OCI-LY1 (cell line): ENCODE measurements around the gene CDSN.
"Not testable (repeated sequence)": the region's sequence is repeated elsewhere in the genome, so short reads cannot be mapped to it uniquely, and the experiment has no call there.

Source experiments
- H2AFZ ChIP-seq: fragments of 200-600 bp; sonication (generic), shearing (Covaris generic); 2 replicates; pipeline ENCODE4 v1.6.0; 2014; ENCODE audit warnings: antibody characterized with exemption, mild to moderate bottlenecking, low read length
- H3F3A ChIP-seq: fragments of 200-600 bp; sonication (generic), shearing (Covaris generic); 2 replicates; pipeline ENCODE4 v1.6.0; 2014; ENCODE audit warnings: mild to moderate bottlenecking, antibody characterized with exemption, low read length, moderate library complexity; ENCODE audit not compliant: insufficient read depth
- H3K27ac ChIP-seq: fragments of 200-600 bp; sonication (generic); 2 replicates; pipeline ENCODE4 v1.5.1; 2014; ENCODE audit warnings: low read length, mixed run types, mild to moderate bottlenecking, low read depth; ENCODE audit not compliant: poor library complexity, severe bottlenecking
- H3K27me3 ChIP-seq: fragments of 200-600 bp; sonication (generic); 2 replicates; pipeline ENCODE4 v1.6.0; 2014; ENCODE audit warnings: antibody characterized with exemption, mild to moderate bottlenecking, low read length, moderate library complexity; ENCODE audit not compliant: insufficient read depth
- H3K36me3 ChIP-seq: fragments of 200-600 bp; sonication (generic); 2 replicates; pipeline ENCODE4 v1.6.1; 2014; ENCODE audit warnings: mild to moderate bottlenecking, antibody characterized with exemption, low read length, moderate library complexity, mixed read lengths; ENCODE audit not compliant: insufficient read depth
- H3K4me1 ChIP-seq: fragments of 200-600 bp; sonication (generic); 2 replicates; pipeline ENCODE4 v1.5.1; 2014; ENCODE audit warnings: mild to moderate bottlenecking, low read length, moderate library complexity; ENCODE audit not compliant: insufficient read depth, severe bottlenecking
- H3K4me2 ChIP-seq: fragments of 200-600 bp; sonication (generic), shearing (Covaris generic); 2 replicates; pipeline ENCODE4 v1.6.1; 2014; ENCODE audit warnings: low read length
- H3K4me3 ChIP-seq: fragments of 200-600 bp; sonication (generic); 2 replicates; pipeline ENCODE4 v1.5.1; 2014; ENCODE audit warnings: low read length, low read depth, mild to moderate bottlenecking, mixed read lengths; ENCODE audit not compliant: poor library complexity, severe bottlenecking
- H3K79me2 ChIP-seq: fragments of 200-600 bp; shearing (Covaris generic); 2 replicates; pipeline ENCODE4 v1.6.1; 2016; ENCODE audit warnings: mixed run types, low read length, mixed read lengths; ENCODE audit not compliant: insufficient read depth
- H3K9ac ChIP-seq: fragments of 200-600 bp; sonication (generic), shearing (Covaris generic); 2 replicates; pipeline ENCODE4 v1.6.1; 2014; ENCODE audit warnings: mild to moderate bottlenecking, low read length, mixed read lengths
- H3K9me2 ChIP-seq: fragments of 200-600 bp; sonication (generic), shearing (Covaris generic); 2 replicates; pipeline ENCODE4 v1.6.1; 2014; ENCODE audit warnings: low read depth, mild to moderate bottlenecking, low read length, mixed read lengths
- H3K9me3 ChIP-seq: fragments of 200-600 bp; shearing (Covaris generic); 2 replicates; pipeline ENCODE4 v1.6.1; 2014; ENCODE audit warnings: low read length, mixed read lengths
- H4K20me1 ChIP-seq: fragments of 200-600 bp; sonication (generic), shearing (Covaris generic); 2 replicates; pipeline ENCODE4 v1.6.0; 2016; ENCODE audit warnings: mild to moderate bottlenecking, low read length; ENCODE audit not compliant: insufficient read depth
- EZH2 ChIP-seq: fragments of 200-600 bp; sonication (generic), shearing (Covaris generic); IDR thresholded peaks from 2 replicates; pipeline ENCODE4 v1.8.0; 2017; ENCODE audit warnings: borderline replicate concordance, mixed run types, mild to moderate bottlenecking, antibody characterized with exemption, low read length, moderate library complexity, mixed read lengths
- TF ChIP-seq, protein P1 (sequence below): fragments of 200-600 bp; sonication (generic), shearing (Covaris generic); IDR thresholded peaks from 2 replicates; pipeline ENCODE4 v1.5.1; 2017; ENCODE audit warnings: mild to moderate bottlenecking, antibody characterized with exemption, low read length, moderate library complexity, mixed read lengths

CDSN gene

DNA sequence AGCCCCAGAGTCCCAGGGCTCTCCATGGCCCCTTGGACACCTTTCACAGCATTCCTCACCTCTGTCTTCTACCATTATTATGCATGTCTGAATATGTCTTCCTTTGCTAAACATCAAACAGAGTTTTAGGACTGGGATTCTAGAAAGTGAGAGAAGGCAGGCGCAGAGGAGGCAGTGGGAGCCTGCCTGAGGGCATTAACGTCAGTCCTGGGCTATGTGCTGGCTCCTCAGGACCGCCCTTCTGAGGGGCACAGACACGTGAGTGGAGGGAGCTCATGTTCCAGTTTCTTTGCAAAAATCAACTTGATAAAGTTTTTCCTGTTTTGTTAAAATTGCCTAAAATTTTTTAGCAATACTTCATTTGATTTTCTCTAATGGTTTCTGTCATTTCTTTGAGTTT lies 45.8 kb downstream of the CDSN start:
- Histone ChIP-seq H3K9me3 (no peaks in the 10 kb centered on the region), H3K4me1 (no peaks in the 10 kb centered on the region), H3K27me3 (no peaks in the 10 kb centered on the region), H3K27ac (no peak overlapping the region), H4K20me1 (no peaks in the 10 kb centered on the region), H3F3A (no peaks in the 10 kb centered on the region), H3K9ac (no peak overlapping the region), H3K36me3 (no peaks in the 10 kb centered on the region), H3K4me2 (no peak overlapping the region), H3K4me3 (no peak overlapping the region), H3K79me2 (no peaks in the 10 kb centered on the region), H2AFZ (no peak overlapping the region), H3K9me2 (no peaks in the 10 kb centered on the region)
- TF ChIP-seq, protein P1, sequence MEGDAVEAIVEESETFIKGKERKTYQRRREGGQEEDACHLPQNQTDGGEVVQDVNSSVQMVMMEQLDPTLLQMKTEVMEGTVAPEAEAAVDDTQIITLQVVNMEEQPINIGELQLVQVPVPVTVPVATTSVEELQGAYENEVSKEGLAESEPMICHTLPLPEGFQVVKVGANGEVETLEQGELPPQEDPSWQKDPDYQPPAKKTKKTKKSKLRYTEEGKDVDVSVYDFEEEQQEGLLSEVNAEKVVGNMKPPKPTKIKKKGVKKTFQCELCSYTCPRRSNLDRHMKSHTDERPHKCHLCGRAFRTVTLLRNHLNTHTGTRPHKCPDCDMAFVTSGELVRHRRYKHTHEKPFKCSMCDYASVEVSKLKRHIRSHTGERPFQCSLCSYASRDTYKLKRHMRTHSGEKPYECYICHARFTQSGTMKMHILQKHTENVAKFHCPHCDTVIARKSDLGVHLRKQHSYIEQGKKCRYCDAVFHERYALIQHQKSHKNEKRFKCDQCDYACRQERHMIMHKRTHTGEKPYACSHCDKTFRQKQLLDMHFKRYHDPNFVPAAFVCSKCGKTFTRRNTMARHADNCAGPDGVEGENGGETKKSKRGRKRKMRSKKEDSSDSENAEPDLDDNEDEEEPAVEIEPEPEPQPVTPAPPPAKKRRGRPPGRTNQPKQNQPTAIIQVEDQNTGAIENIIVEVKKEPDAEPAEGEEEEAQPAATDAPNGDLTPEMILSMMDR = no peak
- no peak for TF ChIP-seq EZH2

DNA sequence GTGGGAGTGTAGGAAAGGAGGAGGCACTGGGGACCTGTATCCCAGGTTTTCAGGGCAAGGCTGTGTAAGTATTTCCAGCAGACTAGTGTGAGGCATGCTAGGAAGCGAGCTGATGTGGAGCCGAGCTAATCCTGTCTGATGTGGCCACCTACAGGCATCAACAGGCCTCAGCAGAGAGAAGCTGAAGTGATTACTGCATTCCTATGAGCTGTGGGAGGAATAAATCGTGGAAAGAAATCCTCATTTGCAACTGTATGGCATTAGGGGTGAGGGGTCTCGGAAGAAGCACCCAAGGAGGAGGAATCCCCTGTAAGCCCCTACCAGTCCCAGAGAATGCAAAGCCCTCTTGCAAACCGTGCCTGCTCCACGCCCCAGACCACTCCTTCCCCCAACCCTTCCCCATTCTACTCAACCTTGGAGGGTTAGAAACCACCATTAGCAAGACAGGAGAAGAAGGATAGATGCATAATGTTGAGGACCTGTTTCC lies 49.5 kb downstream of the CDSN start:
- no peaks in the 10 kb centered on the region for H3K9me2 ChIP-seq
- H4K20me1 ChIP-seq = no peaks in the 10 kb centered on the region
- 0 out of 2 replicates have a peak, but pooled peaks cover 4% of the 10 kb centered on the region for H3K27me3 ChIP-seq
- no peaks in the 10 kb centered on the region for H3K79me2 ChIP-seq
- H3F3A ChIP-seq = no peaks in the 10 kb centered on the region
- H3K4me1 ChIP-seq = no peaks in the 10 kb centered on the region
- no peak overlapping the region for H3K27ac ChIP-seq
- H3K36me3 ChIP-seq = no peaks in the 10 kb centered on the region
- H3K9me3 ChIP-seq = no peaks in the 10 kb centered on the region
- no peak overlapping the region for H3K4me3 ChIP-seq
- H3K9ac ChIP-seq = no peak overlapping the region
- H3K4me2 ChIP-seq = no peak overlapping the region
- TF ChIP-seq EZH2 = no peak
- TF ChIP-seq, protein P1 = peak; percentile 25; the same call in 1 of the 2 replicates
- no peak overlapping the region for H2AFZ ChIP-seq

DNA sequence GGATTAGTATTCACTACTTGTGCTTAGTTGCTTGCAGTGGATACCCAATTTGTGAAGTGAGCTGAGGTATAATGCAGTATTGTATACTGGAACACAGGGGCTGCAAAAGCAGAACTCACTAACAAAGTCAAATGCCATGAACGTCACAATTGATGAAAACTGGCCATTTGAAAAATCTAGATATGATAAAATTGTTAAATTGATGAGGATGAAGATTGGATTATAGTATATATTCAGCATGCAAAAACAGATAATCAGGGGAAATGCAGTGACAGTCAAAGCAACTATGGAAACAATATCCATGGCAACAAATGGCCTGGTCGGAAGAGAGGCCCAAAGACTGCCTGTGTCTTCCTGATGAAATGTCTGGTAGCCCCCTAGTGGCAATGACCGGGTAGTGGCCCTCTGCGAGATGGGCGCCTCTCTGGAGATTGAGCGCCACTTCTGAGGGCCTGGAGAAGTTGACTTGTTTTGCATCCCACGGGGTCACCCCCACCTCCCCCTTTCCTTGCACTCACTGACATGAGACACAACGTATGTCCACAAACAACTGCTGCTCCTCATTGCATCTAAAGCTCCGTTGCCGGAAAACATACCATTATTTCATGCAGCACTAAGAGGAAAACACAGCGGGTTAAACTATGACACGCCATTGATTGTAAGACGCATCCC lies 51.4 kb downstream of the CDSN start:
- Histone ChIP-seq H3K36me3 (no peaks in the 10 kb centered on the region), H3K9me2 (no peaks in the 10 kb centered on the region), H3K79me2 (no peaks in the 10 kb centered on the region), H4K20me1 (no peaks in the 10 kb centered on the region), H3K27ac (no peak overlapping the region), H3K4me3 (no peak overlapping the region), H3F3A (no peaks in the 10 kb centered on the region), H3K4me2 (no peak overlapping the region), H3K9ac (no peak overlapping the region), H3K4me1 (no peaks in the 10 kb centered on the region), H3K9me3 (no peaks in the 10 kb centered on the region), H2AFZ (no peak overlapping the region), H3K27me3 (0 out of 2 replicates have a peak, but pooled peaks cover 4% of the 10 kb centered on the region)
- TF ChIP-seq, protein P1 = peak; percentile 83
- TF ChIP-seq EZH2 = no peak

DNA sequence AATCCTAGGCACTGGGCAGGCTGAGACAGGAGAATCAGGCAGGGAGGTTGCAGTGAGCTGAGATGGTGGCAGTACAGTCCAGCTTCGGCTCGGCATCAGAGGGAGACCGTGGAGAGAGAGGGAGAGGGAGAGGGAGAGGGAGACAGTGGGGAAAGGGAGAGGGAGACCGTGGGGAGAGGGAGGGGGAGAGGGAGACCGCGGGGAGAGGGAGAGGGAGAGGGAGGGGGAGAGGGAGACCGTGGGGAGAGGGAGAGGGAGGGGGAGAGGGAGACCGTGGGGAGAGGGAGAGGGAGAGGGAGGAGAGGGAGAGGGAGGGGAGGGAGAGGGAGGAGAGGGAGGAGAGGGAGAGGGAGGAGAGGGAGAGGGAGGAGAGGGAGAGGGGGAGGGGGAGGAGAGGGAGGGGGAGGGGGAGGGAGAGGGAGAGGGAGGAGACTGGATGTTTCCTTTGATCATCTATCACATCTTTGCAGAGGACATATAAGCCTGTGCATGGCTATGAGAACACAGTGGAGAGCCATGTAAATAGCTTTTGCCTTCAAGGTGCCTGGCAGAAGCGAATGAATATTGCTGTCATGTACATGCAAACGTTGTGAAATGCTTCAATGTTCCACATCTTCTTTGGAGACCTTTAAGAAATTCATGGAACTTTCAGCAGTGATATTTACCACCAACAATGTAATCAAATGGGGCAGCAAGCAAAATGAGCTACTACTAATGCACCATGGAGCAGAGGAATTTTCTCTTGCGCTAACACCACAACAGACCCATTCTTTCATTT lies 52.2 kb downstream of the CDSN start:
- H3K4me2 ChIP-seq, H3K27ac ChIP-seq, H3K9me2 ChIP-seq, H3K27me3 ChIP-seq, H3K79me2 ChIP-seq, H4K20me1 ChIP-seq, H3K9ac ChIP-seq, H3K36me3 ChIP-seq, H2AFZ ChIP-seq, H3K9me3 ChIP-seq, H3K4me1 ChIP-seq, H3K4me3 ChIP-seq, H3F3A ChIP-seq: not testable (repeated sequence)

DNA sequence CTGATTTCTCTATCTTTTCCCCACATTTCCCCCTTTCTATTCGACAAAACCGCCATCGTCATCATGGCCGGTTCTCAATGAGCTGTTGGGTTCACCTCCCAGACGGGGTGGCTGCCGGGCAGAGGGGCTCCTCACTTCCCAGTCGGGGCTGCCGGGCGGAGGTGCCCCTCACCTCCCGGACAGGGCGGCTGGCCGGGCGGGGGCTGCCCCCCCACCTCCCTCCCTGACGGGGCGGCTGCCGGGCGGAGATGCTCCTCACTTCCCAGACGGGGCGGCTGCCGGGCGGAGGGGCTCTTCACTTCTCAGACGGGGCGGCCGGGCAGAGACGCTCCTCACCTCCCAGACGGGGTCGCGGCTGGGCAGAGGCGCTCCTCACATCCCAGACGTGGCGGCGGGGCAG lies 53.2 kb downstream of the CDSN start:
- H3K4me1 ChIP-seq, H3K79me2 ChIP-seq, H3K27ac ChIP-seq, H3K9ac ChIP-seq, H3K4me3 ChIP-seq, H3K27me3 ChIP-seq, H3K9me2 ChIP-seq, H3K36me3 ChIP-seq, H2AFZ ChIP-seq, H3F3A ChIP-seq, H3K4me2 ChIP-seq, H3K9me3 ChIP-seq, H4K20me1 ChIP-seq: not testable (repeated sequence)
